HG03457 (cell line): ENCODE results near the gene MAGEB3.

Experiments used
- ATAC-seq: cut with Tn5 transposase; IDR thresholded peaks from one replicate; pipeline ENCODE4 v1.9.1; 2021; ENCODE audit warnings: moderate number of reproducible peaks; ENCODE audit not compliant: unreplicated experiment

MAGEB3 gene

GRCh38 chrX:30278365-30278764 is 47.9 kb downstream of the MAGEB3 start:
- no peak for ATAC-seq

GRCh38 chrX:30280428-30280827 is 50.0 kb downstream of the MAGEB3 start:
- no peak for ATAC-seq

GRCh38 chrX:30282527-30282926 is 52.1 kb downstream of the MAGEB3 start:
- no peak for ATAC-seq

- no peak for ATAC-seq
These were observed 53.2 kb downstream of the MAGEB3 start for GRCh38 chrX:30283456-30284200.
